NCI-H345 (cell line): ENCODE measurements around the gene IMPG2.

Experiments
- DNase-seq: peaks from one replicate; lab custom pipeline; 2025; lab: John Stamatoyannopoulos, UW

IMPG2 gene

DNA sequence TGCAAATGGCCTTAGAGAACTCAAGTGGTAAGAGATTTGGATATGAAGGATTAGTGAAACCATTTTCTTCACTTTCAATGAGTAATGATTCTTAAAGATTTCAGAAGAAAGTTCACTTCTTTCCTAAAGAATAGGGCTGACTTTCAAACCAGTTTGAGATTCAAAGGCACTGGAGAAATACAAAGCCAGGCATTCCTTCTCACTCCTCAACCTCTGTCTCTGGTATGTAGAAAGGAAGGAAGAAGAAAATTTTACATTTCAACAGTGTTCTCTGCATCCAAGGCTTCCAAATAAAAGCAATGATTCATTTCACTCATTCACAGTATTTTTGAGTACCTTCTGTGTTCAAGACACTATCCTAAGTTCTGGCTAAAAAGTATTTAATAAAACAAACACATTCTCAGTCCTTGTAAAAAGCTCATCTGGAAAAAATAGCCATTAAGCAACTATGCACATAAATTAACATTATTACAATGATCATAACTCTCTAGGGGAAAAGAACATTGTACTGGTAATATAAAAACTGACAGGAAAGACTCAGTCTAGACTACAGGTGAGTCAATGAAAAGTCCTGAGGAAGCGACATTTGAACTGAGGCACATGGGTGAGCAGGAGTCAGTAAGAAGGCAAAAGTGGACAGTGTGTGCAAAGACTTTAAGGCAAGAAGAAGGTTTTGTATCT, 79.5 kb downstream of the IMPG2 start:
- DNase-seq: no peak

GRCh38 chr3:101235048-101235447, 85.3 kb downstream of the IMPG2 start:
- no peak for DNase-seq

- DNase-seq: no peak
Measured at GRCh38 chr3:101230618-101231017, 89.8 kb downstream of the IMPG2 start.

GRCh38 chr3:101229681-101230080, 90.7 kb downstream of the IMPG2 start:
- no peak for DNase-seq

DNA sequence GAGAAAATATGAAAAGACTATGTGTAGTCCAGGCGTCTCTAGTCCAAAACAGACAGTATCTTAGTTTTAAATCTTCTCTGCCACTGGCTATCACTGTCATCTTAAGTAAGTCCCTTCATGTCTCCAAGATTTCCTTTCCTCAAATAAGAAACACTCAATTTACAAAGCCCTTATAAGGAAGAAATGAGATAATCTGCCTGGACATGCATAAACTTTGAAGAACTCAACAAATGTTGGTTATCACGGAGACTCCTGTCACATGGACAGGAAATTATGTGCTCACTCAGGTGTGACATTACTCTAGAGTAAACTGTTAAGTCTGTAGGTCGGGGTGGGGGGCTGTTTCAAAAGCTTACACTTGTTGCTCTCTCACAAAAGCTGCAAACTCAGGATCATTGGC, 91.9 kb downstream of the IMPG2 start:
- DNase-seq: no peak

- no peak for DNase-seq
Measured at GRCh38 chr3:101224739-101225138, 95.6 kb downstream of the IMPG2 start.

GRCh38 chr3:101223016-101223415, 97.4 kb downstream of the IMPG2 start:
- no peak for DNase-seq

DNA sequence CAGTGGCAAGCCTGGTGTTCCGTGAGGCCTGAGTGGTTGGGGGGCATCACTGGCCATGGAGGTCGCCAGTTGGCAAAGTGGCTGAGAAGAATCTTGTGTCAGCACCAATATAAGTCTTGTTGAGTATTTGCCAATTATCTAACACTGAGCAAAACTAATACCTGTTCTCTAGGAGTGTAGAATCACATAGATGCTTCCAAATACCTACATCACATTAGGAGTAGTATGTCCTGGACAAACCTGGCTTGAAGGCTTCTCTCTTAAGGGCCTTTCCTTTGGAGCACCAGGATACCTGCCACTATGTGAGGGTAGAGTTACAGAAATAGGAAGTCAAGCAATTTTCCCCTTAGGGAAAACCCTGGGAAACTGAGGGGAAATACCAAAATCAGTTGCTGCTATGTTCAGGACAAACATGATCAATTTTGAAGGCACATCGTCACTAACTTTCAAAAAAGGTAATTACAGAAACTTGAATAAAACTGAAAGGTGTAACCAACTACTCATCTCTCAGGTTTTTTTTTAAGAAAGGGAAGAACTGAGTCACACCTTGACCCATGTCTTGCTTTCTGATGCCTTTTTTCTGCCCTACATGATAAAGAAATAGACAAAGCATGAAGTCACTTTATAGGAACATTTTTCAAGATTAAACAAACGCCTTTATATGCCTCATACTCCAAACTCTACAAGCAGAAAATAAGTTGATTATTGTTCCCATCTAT, 100.4 kb downstream of the IMPG2 start:
- DNase-seq: no peak

- no peak for DNase-seq
Measured at GRCh38 chr3:101217472-101218245, 102.7 kb downstream of the IMPG2 start.

DNA sequence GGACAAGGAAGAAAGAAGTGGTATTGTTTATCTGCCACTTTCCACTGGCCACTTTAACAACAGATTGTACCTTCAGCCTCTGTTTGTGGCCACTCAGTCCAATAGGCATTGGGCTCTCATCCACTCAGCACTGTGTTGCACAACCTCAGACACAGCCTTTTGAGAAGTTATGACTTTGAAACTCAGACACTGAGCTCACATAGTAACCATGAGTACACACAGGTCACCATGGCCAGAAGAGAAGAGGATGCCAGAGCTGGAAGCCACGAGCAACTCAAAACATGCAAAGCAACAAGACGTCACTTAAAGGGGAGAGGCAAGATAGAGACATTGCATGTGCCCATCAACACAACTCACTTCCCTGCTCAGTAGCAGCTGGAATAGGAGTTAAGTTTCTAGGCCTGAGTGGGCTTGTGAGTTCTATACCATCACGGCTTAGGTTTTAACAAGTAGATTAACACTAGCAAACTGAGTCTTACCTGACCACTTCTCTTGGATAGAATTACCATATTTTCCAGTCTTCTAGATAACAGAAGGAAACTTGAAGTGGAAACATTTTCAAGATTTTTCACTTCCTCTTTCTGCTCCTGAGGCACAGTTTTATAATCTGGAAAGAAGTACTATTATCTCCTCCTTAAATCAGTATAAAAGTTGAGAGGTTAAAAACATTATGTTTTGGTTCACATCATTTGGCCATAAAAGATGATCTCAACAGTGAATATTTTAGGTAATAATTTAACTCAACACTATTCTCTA, 103.5 kb downstream of the IMPG2 start:
- DNase-seq: no peak

GRCh38 chr3:101212730-101213129, 107.6 kb downstream of the IMPG2 start:
- no peak for DNase-seq

DNA sequence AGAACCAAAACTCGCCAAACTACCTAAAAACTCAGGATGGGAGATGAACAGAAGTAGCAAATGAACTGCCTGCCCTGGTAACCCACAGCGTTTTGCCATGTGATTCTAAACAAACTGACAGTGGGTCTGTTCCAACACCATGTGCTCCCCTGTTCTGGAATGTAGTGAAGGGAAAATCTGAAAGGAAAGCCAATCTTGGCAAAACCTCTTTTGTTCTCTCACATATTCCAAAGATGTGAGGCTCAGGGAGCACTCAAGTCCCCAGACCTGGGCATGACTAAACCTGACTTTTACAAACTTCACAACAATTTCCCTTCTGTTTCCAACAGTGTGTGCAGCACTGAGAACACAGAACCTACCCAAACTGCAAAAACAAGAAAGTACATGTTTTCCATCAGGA, 116.1 kb downstream of the IMPG2 start:
- DNase-seq: no peak

GRCh38 chr3:101203411-101203810, 117.0 kb downstream of the IMPG2 start:
- DNase-seq: no peak

DNA sequence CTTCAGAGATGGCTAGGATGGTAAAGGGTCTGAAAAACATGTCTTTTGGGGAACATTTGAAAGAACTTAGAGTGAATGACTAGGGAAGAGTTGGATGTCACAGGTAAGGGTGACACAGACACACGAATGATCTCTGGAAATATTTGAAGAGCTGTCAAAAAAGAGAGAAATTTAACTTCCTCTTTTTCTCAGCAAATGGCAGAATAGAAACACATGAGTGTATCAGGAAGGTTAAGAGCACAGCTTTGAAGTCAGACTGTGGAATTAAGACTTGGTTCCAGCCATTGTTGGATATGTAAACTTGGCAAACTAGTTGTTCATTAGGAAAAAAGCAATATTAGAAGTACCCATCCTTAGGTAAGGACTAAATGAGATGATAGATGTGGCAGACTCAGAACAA, 117.7 kb downstream of the IMPG2 start:
- no peak for DNase-seq

DNA sequence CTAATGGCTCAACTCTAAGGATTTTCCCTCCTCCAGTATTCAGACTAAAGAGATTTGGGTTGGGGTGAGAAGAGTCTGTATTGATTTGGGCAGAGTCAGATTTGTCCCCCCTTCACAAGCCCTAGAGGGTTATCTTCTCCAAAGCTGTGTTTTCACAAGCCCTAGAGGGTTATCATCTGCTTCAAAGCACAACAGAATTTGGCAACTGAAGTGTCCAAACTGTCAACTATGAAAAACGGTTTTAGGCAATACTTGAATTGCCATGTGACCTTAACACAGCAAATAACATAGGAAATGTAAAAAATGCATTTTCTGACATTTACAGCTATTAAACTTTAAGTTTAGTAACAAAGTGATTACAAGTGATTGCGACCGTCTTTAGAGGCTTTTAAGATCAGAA, 119.9 kb downstream of the IMPG2 start:
- DNase-seq: peak; percentile 10

DNA sequence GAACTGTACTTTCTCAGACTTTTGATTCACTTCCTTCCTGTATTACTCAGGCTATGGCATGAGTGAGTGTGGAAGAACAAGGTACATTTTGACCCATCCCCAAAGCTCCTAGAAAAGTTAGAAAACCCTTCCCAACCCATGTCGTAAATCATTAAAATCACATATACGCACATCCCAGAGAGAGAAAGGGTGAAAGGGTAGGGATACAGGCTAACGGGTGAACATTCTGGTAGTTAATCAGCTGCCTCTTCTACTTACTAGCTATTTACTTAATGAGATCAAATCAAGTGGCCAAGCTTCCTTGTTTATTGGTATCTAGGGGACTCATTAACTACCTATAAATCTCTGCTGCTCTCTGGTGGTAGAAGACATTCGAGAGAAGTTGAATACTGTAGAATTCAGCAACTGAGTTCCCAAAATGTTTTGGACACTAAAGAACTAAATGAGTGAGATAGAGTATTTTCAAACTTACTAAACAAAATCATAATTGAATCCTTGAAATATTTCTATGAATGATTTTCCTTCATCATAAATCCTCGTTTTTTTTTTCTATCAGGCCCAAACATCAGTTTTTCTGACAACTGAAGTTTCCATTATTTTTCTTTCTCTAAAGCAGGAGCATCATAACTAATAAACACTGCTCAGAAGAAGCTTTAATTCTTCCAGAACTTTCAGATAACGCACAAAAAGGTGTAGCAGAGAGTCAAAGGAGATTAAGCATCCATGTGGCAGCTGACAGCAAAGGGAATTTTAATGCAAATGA, 124.2 kb downstream of the IMPG2 start:
- DNase-seq: peak; percentile 13

GRCh38 chr3:101194392-101194791, 126.0 kb downstream of the IMPG2 start:
- no peak for DNase-seq

DNA sequence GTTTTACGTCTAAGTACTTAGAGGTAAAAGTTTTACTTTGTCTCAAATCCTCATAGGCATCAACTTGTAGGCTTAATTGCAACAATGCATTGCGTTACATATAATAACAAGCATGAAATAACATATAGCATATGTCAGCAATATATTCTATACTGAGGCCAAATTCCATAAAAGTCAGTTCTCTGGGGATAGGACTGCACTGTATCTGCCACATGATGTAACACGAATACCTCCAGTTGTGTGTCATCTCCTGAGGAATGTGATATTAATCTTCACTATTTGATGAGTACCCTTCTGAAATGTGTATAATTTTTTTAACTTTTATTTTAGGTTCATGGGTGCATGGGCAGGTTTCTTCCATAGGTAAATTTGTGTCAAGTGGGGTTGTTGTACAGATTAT, 126.4 kb downstream of the IMPG2 start:
- DNase-seq: no peak

DNA sequence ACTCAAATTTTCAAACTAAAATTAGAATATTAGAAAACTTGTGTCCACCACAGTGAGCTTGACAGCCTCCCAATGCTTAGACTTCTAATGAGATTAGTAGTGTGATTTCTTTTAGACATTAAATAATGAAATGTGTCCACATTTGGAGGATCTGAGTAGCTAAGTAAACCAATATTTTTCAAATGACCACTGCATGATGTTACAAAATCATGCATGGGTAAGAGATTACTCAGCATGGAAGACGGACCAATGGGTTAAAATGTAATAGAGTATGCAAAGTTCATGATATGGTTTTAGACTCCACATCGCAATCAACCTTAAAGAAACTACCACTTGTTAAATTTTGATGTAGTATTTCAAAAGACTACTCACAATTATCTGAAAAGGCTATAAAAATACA, 130.6 kb downstream of the IMPG2 start:
- DNase-seq: no peak

DNA sequence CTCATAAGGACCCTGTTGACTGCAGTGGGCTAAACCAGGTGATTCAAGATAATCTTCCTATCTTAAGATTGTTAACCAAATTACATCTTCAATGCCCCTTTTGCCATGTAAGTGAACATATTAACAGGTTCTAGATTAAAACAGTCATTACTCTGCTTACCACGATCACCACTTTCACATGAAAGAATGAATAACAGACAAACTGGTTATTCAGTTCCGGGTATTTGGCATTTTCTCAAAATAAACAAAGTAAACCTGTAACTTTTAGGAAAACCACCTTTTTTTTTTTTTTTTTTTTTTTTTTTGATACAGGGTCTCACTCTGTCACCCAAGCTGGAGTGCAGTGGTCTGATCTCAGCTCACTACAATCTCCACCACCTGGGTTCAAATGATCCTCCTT, 131.2 kb downstream of the IMPG2 start:
- no peak for DNase-seq

- DNase-seq: no peak
Measured at GRCh38 chr3:101185341-101185740, 135.0 kb downstream of the IMPG2 start.

GRCh38 chr3:101184111-101184510, 136.3 kb downstream of the IMPG2 start:
- no peak for DNase-seq
